NCI-H446 (cell line): ENCODE data around the gene GABRR3.
"Not testable (repeated sequence)": the region's sequence is repeated elsewhere in the genome, so short reads cannot be mapped to it uniquely, and the experiment has no call there.

Source experiments
- DNase-seq, 2 experiments: peaks; one replicate each; lab custom pipeline; 2025; lab: John Stamatoyannopoulos, UW

GABRR3 gene

DNA sequence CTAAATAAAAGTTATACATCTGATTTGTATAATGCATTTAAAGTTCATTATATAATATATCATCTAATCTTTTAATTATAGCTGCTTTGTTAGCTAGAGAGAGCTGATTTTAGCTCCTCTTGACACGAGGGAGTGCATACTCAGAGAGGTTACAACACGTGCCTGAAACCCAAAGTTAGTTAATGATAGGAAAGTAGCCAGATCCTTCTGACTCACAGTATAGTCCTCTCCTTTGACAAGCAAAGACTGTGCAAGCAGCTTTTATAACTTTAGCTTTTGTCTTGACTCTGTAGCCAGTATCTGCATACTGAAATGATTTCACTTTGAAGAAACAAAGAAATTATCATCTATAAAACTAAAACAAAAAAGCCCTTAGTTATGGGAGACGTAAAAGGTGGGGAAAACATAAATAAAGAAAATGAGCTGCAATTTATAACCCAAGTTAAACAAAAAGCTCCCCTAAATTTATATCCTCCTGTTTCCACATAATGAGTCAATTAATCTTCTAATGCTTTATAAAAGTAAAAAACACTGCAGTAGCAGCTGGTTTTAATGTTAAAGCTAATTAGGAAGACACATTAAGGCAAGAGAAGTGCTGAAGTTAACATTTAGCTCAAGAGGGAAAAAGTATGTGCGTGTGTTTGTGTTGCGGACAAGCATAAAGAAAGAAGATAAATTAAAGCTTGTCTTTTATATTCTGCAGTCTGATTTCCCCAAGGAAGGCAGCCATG lies 13.1 kb downstream of the GABRR3 start:
- no peak for DNase-seq

DNA sequence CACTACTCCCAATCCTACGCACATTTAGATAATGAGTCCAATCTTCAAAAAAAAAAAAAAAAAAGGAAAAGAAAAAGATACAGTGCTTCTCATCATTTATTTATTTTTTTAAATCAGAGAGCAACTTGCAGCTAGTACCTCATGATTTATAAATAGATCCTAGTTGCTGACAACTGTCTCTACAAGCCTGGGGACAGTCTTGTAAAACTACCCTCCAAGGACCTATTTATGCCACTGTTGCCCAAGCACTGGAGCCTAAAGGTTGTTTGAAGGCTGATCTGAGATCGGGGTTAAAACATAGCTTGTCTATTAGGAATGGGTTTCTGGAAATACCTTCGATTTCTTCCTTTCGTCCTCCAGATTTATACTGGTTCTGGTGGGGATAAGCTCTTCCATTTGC lies 14.7 kb downstream of the GABRR3 start:
- no peak for DNase-seq

DNA sequence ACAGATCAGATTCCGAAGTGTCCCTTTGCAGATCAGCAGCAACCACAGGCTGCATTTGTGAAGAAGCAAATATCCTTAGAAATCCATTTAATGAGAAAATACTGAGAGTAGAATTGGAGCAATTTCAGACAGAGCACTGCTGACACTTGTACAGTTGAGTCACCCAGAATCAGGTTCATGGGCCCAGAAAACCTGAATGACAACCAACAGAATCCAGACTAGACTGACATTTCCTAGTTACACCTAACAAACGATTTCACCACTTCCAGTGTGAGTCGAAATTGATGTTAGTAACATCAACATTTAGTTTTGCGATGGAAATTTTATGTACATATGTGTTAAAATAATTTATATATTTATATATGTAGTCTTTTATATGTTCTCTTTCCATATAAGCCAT lies 16.8 kb downstream of the GABRR3 start:
- DNase-seq: no peak

DNA sequence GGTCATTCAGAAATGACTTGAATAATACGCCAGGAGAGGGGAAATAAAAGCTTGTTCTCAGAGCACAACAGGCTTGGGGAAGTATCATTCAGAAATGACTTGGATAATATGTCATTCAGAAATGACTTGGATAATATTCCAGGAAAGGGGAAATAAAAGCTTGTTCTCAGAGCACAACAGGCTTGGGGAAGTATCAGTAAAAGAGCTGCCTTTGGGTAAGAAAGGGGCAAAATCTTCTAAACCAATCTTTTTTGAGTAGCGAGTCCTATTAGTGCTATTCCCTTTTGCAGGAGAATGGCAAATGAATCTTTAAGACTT lies 20.9 kb downstream of the GABRR3 start:
- no peak for DNase-seq

DNA sequence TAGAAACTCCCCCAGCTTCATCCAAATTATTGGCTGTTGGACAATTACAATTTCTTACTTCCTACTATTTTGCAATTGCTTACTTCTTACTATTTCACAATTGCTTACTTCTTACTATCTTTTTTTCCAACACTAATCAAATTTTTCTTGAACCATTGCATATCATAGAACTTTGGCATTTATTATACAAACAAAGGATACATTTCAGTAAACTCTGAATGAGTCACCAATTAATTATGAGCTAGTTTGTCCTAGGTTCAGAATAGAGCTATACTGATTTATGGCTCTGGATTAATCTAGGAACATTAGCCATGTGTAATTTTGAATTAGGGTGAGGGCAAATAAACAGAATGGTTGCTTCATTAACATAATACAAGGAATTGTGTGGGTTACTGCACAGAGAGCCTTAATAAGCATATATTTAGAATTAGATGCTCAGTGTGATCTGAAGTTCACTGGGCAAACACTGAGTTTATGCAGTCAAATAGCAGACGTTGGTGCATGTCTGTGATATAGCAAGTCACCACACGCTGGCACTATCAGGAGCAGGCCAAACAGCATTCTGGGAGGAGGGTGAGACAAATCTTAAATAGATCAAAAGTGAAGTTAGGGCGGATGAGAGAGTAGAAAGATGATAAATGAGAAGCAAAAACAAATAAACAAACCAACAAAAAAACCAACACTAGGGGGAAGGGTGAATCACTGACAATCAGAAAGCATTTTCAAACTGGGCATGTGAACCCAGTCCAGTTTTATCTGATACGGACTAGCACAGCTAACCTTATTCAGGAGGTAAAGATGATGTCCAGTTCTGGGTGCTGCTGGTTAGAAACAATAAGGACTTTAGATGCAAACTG lies 21.5 kb downstream of the GABRR3 start:
- DNase-seq: peak; percentile 65 to 88

DNA sequence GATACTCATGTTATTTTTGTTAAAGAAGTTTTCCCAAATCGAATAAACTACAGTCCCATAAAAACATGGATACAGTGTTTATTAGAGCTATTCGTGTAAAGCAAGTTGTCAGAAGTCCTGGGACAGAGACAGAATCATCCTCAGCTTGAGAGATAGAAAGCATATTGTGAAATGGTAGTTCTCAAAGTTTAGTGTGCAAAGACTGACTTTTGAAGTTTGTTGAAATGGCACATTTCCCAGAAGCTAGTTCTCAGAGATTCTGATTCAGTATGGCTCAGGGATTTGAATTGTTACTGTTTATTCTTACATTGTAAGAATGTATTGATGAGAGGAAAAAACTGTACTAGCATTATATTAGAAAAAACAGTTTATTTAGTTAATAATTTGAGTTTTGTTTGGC lies 22.1 kb downstream of the GABRR3 start:
- peak in 1 of 2 experiments; percentile 36 for DNase-seq

DNA sequence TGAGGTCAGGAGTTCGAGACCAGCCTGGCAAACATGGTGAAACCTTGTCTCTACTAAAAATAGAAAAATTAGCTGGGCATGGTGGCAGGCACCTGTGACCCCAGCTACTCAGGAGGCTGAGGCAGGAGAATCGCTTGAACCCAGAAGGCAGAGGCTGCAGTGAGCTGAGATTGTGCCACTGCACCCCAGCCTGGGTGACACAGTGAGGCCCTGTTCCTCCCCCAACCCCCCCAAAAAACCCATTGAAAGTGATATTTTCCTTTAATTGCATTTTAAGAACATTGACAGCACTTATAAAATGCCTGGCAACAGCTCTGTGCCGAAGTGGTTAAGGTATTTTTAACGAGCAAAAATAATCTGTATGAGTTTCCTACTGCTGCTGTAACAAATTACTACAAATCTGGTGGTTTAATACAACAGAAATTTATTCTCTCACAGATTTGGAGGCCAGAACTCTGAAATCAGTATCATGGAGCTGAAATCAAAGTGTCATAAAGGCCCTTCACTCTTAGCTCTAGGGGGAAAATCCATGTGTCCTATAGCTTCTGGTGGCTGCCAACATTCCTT lies 24.1 kb downstream of the GABRR3 start:
- not testable (repeated sequence) for DNase-seq

DNA sequence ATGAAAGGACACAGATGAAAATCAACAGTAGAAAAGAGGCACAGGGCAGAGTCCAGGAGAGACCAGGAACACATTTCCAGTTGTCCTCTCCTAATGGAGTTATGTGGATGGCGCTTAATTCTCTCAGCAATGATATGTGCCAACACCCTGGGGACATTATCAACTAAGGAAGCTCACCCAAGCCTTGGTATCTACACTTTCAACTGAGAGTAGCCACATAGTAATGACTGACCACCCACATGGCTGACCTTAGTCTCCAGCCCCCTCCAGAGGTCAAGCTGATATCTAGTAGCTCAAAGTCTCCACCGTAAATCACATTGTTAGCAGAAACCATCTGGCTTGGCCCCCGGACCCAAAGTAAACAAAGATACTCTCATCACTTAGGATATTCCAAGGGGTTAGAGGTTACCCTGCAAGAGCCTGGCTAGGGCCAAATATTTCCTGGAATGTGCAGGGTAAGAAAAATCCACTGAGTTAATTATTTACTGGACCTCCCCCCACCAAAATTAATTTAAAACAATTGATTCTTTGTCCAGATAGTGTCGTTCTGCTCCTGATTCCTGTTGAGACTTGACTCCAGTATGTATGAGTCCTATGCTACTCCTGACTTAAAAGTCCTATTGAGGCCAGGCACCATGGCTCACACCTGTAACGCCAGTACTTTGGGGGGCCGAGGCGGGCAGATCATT lies 24.8 kb downstream of the GABRR3 start:
- no peak for DNase-seq

DNA sequence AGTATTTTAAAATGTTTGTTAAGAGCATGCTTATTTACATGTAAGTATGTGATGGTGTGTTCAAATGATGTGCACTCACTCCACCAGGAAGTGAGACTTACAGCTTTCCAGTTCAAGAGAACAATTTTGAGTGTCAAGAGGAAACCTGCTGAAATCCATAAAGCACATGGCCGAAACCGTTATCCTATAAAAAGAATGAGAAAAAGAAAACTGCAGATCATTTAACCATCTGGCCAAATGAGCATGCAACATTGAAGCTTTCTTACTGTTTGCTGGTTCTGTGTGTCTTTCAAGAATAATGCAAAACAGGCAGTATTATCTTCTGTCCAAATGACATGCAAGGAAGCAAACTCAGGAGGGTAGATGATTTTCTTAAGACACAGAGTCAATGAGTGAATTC lies 26.3 kb downstream of the GABRR3 start:
- no peak for DNase-seq

DNA sequence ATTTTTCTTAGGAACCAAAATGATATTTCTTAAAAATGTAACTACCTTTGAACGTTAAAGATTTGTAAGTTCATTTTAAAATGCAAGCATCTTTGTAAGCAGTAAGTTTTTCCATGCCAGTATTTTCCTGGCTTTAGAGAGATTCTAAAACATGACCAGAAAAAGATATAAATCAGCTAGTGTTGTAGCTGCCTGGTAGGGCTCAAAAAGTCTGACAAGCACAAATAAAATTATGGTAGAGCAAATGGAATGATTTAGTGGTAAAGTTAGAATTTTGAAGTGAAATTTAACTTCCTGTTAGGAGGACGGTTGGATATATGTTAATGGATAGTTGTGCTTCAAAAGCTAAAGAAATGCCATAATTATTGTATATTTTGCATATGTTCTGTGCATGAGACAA lies 29.7 kb downstream of the GABRR3 start:
- DNase-seq: no peak

DNA sequence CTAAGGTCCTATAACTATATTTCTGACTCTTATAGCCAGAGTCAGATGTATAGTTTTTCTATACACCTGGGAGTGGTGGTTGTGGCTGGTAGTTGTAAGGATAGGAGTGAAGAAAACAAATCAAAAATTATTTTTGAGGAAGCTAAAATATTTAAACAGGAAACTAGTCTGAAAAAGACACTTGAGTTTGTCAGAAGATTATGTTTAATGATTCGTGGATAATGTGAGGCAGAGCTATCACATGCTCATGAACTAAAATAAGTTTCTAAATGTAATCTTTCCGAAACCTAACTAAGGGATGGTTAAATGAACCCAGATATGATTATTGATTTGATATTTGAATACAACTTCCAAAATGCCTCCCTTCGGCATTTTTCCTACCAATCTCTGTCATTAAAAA lies 30.4 kb downstream of the GABRR3 start:
- peak; percentile 69 to 71 for DNase-seq

DNA sequence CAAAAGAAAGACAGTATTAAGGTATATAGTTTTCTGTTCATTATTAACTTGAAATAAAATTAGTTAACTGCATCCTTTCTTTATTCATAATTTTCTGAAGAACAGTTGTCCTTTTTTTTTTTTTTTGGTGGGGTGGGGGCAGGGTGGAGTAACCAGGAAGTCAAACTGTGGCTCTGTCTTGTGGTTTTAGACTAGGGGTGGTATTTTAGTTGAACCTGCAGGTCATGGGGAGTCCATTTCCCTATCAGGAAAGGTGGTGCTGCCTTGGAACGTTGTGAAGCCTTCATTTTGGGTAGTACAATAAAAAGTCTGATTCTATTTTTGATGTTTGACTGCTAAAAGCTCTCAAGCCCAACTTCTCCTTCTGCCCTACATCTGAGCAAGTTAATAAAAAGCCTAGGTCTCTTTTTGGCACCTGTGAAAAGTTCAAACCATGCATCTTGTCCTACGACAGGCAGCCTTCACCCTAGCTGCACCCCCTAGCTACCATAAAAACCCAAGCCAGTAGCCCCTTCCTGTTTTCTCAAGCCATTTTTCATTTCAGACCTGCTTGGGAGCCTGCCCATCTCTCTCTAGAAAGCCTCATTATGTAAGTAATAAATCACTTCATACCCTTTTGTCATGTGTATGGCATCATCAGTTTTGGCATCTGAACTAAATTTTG lies 31.7 kb downstream of the GABRR3 start:
- DNase-seq: peak; percentile 96 to 97

DNA sequence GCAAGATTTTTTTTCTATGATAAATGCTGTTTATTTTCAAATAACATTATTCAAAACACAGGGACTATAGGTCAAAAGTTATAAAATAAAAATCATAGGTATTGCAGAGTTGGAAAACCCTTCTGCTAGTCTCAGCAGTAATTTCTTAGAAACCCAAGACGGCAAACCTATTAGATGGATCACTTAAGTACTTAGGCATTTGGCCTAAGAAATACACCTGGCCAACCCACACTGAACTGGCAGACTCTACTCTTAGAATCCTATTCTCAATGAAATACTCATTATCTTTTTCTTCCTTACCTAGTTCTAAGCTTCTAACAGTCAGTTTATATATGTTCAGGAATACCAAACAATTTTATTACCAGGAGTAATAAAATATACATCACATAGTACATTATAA lies 32.4 kb downstream of the GABRR3 start:
- no peak for DNase-seq

DNA sequence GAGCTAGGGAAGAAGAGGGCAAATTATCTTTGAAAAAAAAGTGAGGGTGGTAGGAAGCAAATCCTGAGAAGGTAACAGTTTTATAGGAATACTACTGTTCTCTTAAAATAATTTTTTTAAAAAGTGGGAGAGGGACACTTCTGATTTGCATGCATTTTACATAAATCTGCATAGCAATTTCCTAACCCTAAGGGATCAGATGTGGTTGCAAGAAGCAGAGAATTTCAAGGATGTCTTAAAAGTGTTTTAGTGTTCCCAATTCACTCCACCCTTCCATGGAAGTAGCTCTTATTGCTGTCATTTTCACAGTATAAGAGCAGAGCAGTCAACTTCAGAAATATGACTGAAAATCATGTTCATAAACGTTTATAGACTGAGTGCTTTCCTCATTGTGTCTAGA lies 35.1 kb downstream of the GABRR3 start:
- no peak for DNase-seq

DNA sequence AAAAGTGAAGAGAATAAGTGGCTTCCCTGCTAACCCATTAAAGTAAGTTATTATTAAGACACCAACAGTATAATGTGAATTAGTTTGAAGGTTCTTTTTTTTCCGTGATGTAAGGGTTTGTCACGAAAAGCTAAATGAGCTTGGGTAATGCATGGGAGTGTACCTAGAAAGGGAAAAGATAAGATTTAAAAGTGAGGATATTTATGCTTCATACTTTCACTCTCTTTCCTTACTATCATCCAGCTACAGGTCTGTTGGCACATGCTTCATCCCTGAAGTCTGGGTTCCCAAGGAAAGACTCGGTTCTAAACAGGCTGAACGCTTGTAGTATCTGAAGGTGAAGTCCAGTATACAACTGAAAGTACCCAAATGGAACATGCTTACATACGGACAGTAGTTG lies 36.0 kb downstream of the GABRR3 start:
- DNase-seq: no peak

DNA sequence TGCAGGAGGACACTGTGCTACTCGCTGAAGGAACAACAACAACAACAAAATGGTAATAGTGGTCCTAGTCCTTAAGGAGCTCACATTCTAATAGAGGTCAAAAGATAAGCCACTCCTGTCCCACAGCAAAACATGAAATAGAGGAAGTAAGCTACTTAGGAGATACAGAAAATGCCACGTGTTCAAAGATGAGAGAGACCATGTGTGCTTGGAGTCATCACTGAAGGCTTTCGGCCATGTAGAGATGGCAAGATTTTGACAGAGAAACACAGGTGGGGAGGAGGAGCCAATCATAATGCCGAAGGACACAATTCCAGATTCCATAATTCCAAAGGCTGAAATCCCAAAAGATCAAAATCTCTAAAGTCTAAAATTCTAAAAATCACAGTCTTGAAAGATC lies 38.1 kb downstream of the GABRR3 start:
- no peak for DNase-seq

DNA sequence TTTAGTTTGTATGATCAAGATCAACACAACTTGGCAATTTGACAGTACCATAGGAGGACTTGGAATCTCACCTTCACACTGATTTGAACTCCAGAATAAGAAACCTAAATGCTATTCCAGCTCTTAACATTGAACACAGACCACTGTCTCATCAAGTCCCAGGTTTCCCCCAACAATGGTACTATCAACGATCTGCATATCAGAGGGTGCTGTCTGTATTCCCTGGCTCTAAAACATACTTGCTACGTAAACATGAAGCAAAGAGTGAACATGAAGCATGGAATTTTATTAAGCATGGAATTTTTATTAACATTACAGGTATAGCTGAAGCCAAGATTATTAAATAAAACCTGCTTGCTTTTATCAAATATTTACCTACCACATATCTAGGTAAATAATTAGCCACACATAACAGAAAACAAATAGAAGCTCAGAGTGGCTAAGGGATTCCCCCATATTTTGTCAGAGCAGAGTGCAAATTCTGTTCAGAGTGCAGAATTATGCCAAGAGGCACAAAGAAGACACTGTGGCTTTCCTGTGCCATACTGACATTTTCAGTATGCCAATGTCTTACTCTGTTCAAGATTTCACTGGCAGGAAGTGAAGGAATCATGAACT lies 40.7 kb downstream of the GABRR3 start:
- DNase-seq: no peak

DNA sequence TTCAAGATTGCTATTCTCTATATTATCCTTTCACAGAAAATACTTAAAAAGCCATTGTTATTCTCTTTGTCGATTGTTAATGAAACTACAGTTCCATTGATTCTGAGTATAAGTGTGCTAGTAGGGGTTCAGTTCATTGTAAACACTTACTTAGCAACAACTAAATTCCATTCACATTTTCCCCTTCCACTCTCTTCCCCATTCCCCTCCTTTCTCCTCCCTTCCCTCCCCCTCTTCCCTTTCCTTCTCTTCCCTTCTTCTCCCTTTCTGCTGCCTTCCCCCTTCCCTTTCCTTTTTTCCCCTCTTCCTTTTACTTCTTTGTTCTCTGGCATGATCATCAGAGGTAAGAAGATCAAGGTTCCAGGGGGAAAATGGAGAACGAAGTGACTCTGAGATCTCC lies 41.6 kb downstream of the GABRR3 start:
- no peak for DNase-seq

DNA sequence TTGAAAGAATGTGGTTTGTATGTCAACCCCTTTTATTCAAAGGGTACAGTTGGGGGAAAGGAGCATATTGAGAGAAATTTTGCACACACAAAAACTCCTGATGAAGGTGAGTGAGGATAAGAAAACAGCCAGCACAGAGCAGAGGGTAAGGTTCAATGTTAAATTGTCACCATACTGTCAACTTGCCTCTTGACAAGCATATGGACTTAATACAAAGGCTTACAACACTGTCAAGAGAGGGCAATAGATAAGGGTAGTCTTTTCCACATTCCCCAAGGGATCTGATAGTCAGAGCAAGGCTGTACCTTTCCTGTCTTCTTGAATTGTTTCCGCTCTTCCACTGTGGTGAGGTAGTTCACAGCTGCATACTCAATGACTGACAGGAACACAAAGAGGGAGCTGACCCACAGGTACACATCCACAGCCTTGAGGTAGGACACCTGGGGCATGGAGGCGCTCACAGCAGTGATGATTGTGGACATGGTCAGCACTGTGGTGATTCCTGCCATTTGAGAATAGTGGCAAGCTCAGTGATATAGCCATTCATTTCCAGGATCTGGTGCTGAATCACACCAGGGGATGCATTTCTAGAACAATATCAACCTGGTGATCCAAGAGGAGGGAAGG lies 42.5 kb downstream of the GABRR3 start:
- DNase-seq: no peak

DNA sequence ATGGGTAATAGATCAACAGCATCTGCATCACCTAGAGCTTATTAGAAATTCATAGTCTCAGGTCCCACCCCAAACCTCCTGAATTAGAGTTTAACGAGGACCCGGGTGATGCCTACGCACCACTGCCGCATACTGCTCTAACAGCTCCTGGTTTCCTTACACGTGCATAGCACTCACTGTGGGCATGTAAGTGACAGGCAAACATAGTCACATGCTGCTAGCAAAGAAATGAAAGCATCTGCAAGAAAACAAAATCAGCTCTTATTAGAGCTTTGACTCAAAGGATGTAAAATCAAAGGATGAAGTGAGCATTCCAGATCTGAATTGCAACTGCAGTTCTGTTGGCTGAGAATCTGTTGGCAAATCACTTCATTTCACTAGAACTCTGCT lies 43.8 kb downstream of the GABRR3 start:
- no peak for DNase-seq

DNA sequence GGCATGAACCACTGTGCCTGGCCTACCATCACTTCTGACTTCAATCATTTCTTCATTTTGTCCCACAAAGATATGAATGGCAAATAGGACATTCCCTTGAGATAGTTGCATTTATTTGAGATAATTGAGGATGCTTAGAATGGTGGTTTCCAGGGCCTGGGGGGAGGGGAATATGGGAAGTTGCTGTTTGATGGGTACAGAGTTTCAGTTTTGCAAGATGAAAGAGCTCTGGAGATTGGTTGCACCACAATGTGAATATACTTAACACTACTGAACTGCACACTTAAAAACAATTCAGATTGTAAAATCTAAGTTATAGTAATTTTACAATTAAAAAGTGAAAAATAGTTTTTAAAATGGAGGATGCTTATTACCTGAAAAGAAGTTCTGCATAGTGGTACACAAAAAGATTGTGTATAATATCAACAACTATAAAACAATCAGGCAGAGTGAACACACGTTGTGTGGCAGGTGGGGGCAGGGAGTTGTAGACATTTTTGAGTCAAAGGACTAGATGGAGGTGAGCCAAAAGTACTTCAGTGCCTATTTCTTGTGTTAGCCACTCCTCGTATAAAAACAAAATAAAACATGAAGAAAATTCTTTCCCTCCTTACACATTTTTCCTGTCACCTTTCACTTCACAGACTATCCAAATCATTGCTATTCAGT lies 44.4 kb downstream of the GABRR3 start:
- no peak for DNase-seq
